Effector memory CD4-positive, alpha-beta T cell (primary cell): ENCODE results near the gene CEP43.

Source experiments
- DNase-seq, 3 donors: peaks; one replicate each; pipeline ENCODE4 v3.0.0-alpha.2; 2020
- H3K27ac ChIP-seq: 2 replicates; pipeline ENCODE4 v1.7.0; 2013; ENCODE audit warnings: mild to moderate bottlenecking, low read length, moderate library complexity; ENCODE audit not compliant: insufficient read depth, poor library complexity, severe bottlenecking
- H3K27me3 ChIP-seq: replicated peaks from 2 replicates; pipeline ENCODE4 v1.7.0; 2013; ENCODE audit warnings: mild to moderate bottlenecking, low read length; ENCODE audit not compliant: insufficient read depth, control insufficient read depth, poor library complexity, severe bottlenecking
- H3K36me3 ChIP-seq: 2 replicates; pipeline ENCODE4 v1.7.0; 2013; ENCODE audit warnings: mild to moderate bottlenecking, low read length, moderate library complexity; ENCODE audit not compliant: control insufficient read depth, insufficient read depth
- H3K4me1 ChIP-seq: 2 replicates; pipeline ENCODE4 v1.7.0; 2013; ENCODE audit warnings: low read length, mild to moderate bottlenecking; ENCODE audit not compliant: control insufficient read depth, insufficient read depth, poor library complexity, severe bottlenecking
- H3K4me3 ChIP-seq: 2 replicates; pipeline ENCODE4 v1.7.0; 2013; ENCODE audit warnings: low read length, low read depth, mild to moderate bottlenecking; ENCODE audit not compliant: insufficient read depth, poor library complexity, severe bottlenecking
- H3K9me3 ChIP-seq: 2 replicates; pipeline ENCODE4 v1.7.0; 2013; ENCODE audit warnings: mild to moderate bottlenecking, low read length, moderate library complexity; ENCODE audit not compliant: control insufficient read depth

CEP43 gene

GRCh38 chr6:167037762-167038161, 38.6 kb downstream of the CEP43 start:
- no peaks in the 10 kb centered on the region for H3K9me3 ChIP-seq
- peaks cover 16% of the 10 kb centered on the region for H3K36me3 ChIP-seq
- no peak for DNase-seq
- H3K27me3 ChIP-seq = no peaks in the 10 kb centered on the region
- H3K27ac ChIP-seq = no peak overlapping the region
- no peak overlapping the region for H3K4me3 ChIP-seq
- H3K4me1 ChIP-seq = peaks cover 17% of the 10 kb centered on the region

GRCh38 chr6:167044696-167045095, 45.5 kb downstream of the CEP43 start:
- no peak overlapping the region for H3K27ac ChIP-seq
- peaks cover 35% of the 10 kb centered on the region for H3K4me1 ChIP-seq
- H3K4me3 ChIP-seq = no peak overlapping the region
- H3K36me3 ChIP-seq = no peaks in the 10 kb centered on the region
- DNase-seq = no peak
- no peaks in the 10 kb centered on the region for H3K9me3 ChIP-seq
- H3K27me3 ChIP-seq = no peaks in the 10 kb centered on the region

GRCh38 chr6:167045828-167046580, 46.8 kb downstream of the CEP43 start:
- no peaks in the 10 kb centered on the region for H3K9me3 ChIP-seq
- no peaks in the 10 kb centered on the region for H3K27me3 ChIP-seq
- no peak for DNase-seq
- H3K4me3 ChIP-seq = no peak overlapping the region
- no peaks in the 10 kb centered on the region for H3K36me3 ChIP-seq
- peaks cover 31% of the 10 kb centered on the region for H3K4me1 ChIP-seq
- H3K27ac ChIP-seq = no peak overlapping the region

GRCh38 chr6:167046861-167047495, 47.8 kb downstream of the CEP43 start:
- no peak overlapping the region for H3K4me3 ChIP-seq
- no peak for DNase-seq
- no peaks in the 10 kb centered on the region for H3K27me3 ChIP-seq
- H3K36me3 ChIP-seq = no peaks in the 10 kb centered on the region
- no peaks in the 10 kb centered on the region for H3K9me3 ChIP-seq
- H3K4me1 ChIP-seq = peaks cover 26% of the 10 kb centered on the region
- peak overlapping the region; percentile 61 for H3K27ac ChIP-seq

- H3K27me3 ChIP-seq = no peaks in the 10 kb centered on the region
- peaks cover 23% of the 10 kb centered on the region for H3K4me1 ChIP-seq
- peak; percentile 16 to 39 (median 17) for DNase-seq
- peak overlapping the region; percentile 61 for H3K27ac ChIP-seq
- H3K4me3 ChIP-seq = no peak overlapping the region
- H3K9me3 ChIP-seq = no peaks in the 10 kb centered on the region
- no peaks in the 10 kb centered on the region for H3K36me3 ChIP-seq
These were observed 48.4 kb downstream of the CEP43 start for GRCh38 chr6:167047554-167047953.
